Fibroblast of skin of right biceps (primary cell): ENCODE measurements around the gene CPEB4.
A peak's percentile ranks its signal among the peaks of the same experiment; 100 is the strongest.

Experiments
- DNase-seq: peaks from one replicate; pipeline ENCODE4 v3.0.0-alpha.2; 2013

Gene CPEB4

DNA sequence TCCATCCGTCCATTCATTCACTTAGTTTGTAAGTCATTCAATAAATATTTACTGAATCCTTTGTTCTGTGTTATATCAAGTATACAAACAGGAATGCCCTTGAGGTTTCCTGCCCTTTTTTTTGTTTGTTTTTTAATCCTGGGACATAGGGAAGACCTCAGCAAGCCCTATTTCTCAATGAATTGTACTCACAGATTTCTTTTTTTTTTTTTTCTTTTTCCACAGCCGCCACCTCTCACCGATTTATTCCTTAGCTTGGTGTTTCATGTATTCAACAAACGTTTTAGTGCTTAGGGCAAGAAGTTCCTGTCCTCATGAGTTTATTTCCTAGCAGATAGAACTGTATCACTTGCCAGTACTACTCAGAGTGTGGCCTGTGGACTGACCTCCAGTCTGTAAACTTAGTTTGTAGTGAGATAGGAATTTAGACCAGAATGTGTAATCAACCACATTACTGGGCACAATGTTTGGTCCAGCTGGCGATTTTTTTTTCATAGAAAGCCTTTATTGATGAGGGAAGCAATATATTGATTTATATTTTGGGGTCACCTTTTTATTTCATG, 65.5 kb downstream of the CPEB4 start:
- DNase-seq = no peak

DNA sequence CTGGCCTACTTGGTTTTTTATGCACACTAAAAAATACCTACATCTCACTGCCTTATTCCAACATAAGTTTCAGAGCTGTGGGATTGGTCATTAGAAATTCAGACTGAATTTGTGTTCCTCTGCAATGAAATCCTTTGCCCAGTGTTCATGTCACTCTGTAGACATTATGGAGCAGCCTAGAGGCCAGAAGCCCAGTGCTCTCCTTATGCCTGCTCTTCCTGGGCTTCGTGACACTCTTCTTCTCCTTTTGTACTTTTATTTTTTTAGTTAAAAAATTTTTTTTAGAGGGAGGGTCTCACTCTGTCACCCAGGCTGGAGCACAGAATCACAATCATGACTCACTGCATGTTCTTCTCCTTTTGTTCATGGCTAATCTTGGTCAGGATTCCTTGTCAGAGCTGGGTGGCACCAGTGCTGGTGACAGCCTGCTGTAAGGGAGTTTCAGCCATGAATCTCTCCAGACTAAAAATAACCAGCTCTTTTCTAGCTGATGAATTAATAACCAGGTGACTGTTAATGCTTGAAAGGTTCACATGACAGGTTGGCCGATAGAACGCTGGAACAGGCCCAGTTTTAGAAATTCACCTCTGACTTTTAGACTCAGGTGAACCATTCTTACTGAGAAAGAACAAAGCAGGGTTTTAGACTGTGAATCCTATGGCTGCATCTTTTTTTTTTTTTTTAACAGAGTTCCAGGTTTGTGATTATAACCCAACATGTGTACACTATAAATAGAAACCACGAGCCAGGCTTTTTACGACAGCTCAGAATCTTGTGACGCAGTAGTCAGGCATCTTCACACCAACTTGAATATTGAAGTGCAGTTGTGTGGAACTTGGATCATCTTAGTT, 66.7 kb downstream of the CPEB4 start:
- DNase-seq = peak; percentile 59

- no peak for DNase-seq
Measured at GRCh38 chr5:173960986-173961385, 72.8 kb downstream of the CPEB4 start.

DNA sequence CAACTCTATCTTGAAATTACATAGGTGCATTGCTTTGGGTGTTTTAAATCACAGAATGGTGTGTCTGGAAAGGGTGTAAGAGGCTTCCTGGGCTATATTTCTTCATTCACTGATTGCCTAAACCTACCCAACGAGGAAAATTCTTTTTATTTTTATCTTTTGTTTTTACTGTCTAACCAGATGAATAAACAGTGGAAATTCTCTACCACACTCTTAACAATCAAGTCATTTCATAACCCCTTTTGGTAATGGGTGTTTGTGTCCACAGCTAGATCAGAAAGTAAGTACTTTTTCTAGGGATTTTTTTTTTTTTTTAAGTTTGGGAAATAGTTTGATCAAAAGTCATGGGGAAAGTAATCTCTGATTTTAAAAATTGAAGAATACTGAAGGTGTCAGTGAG, 73.3 kb downstream of the CPEB4 start:
- DNase-seq = no peak

GRCh38 chr5:173962436-173962972, 74.4 kb downstream of the CPEB4 start:
- DNase-seq = no peak

GRCh38 chr5:173963182-173963838, 75.2 kb downstream of the CPEB4 start:
- DNase-seq = peak; percentile 59

GRCh38 chr5:173963867-173964441, 75.8 kb downstream of the CPEB4 start:
- peak; percentile 12 for DNase-seq

- no peak for DNase-seq
Measured at GRCh38 chr5:173964506-173964905, 76.4 kb downstream of the CPEB4 start.

DNA sequence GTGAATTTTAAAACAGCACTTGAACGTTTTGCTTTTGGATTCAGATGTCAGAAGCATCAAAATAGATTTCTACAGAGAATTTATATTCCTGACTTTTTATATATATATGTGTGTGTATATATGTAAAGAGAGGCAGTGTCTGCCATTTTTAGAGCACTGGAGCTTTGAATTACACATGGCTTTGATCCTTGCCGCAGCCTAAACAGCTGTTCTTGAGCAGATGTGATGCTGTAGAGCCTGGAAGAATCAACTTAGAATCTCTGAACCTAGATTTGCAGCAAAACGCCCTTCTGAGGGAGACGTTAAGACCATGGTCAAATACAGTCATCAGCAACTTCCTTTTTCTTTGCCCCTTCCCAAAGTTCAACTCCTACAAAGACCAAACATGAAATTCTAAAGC, 79.1 kb downstream of the CPEB4 start:
- no peak for DNase-seq

DNA sequence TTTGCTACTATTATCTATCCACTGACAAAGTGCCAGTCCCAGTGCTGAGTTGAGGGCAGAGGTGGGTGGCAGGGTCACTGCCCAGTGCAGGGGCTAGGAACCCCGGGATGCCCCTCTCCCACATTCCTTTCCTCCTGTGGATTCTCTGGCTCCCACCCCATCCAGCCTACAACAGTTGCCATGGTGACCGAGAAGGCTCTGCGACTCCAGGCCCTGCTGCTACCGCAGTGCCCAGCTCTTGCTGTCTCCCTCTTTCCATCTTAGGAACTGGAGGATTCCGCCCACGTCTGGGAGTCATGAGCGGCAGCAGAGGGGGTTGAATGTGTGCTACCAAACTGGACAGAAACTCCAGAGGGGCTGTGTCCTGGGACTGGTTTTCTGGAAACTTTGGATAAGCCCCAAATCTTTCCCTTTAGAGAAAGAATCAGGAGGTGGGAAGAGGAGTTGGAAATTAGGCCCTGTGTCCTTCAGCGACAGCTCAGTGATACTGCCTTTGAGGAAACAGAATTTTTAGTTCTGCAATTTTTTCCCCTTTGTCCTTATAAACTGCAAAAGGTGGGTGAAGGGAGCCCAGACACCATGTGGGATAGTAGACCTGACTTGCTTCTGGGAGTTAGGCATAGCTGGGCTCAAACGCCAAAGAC, 80.1 kb downstream of the CPEB4 start:
- DNase-seq = no peak

DNA sequence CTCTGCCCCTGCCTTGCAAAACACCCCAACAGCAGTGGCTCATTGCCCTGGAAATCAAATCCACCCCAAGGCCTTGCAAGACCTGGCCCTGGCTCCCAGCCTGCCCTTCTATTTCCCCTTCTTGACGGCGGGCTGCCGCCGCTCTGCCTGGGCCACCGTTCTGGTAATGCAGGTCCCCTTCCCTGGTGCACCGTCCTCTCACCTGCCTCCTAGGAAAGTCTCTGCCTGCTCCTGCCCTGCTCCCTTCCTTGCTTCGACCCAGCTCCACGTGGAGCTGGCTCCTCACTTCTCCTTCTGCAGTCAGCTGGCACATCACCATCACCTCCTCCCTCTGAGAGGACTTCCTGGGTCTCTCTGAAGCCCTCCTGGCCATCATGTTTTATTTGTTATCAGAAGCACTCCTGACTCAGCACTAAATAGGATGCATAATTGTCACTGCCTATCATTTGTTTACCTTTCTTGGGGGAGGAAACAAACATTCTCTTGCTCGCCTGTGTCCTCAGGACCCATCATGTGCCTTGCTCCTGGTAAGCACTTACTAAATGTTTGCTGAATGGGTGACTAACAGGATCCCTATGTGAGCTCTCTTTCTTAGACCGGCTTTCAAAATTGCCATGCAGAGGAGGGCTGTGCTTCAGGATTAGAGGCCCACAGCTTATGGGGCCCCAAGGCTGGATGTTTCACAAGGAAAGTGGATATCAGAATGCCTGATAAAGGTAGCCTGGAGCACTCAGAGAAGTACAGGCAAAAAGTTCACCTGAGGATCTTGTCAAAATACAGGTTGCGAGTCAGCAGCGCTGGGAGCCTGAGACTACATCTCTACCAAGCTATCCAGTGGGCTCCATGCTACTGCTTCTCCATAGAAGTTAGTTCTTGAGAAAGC, 81.3 kb downstream of the CPEB4 start:
- DNase-seq = peak; percentile 33

GRCh38 chr5:173970878-173971650, 82.9 kb downstream of the CPEB4 start:
- DNase-seq = no peak

DNA sequence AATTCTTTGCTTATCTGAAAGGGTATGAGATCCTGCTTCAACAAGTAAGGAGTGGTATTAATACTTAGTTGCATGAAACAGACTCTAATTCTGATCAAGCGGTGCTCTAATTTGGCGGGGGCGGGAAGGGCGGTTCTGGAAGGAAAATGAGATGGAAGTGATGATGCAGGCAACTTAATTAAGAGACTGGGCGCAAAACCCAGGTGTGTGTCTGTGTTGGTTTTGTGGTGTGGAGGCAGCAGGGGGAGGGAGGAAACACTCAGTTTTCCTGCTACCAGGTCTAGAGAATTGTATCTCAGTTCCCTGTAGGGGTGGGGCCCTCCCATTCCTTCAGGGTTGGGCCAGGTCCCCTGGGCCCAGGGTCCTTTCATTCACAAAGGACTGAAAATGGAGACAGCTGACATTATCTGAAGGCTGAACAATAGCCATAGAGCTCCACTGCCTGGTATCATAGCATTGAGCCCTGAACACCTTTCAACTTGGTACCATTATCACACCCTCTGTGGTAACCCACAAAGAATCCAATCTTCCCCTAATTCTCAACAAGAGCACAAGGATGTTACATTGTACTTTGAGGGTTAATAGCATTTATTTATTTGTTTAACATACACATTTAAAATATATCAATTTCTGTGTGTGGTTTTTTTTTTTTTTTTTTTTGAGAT, 83.7 kb downstream of the CPEB4 start:
- DNase-seq = no peak

DNA sequence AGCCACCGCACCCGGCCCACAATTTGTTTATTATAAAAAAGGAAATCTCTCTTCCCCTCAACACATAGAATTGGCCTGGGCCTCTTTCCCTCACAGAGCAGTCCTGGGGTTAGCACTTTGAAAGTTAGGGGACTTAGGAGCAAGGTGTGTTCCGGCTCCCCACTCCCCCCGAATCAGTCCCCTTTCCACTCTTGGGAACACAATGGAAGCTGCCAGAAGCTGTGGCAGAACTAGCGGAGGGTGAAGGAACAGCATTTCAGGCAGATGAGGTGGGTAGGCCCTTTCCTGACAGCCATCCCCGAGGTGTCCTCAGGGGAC, 84.4 kb downstream of the CPEB4 start:
- no peak for DNase-seq

- DNase-seq = peak; percentile 76
Measured at GRCh38 chr5:173972925-173973615, 84.9 kb downstream of the CPEB4 start.

GRCh38 chr5:173973616-173973969, 85.4 kb downstream of the CPEB4 start:
- no peak for DNase-seq

DNA sequence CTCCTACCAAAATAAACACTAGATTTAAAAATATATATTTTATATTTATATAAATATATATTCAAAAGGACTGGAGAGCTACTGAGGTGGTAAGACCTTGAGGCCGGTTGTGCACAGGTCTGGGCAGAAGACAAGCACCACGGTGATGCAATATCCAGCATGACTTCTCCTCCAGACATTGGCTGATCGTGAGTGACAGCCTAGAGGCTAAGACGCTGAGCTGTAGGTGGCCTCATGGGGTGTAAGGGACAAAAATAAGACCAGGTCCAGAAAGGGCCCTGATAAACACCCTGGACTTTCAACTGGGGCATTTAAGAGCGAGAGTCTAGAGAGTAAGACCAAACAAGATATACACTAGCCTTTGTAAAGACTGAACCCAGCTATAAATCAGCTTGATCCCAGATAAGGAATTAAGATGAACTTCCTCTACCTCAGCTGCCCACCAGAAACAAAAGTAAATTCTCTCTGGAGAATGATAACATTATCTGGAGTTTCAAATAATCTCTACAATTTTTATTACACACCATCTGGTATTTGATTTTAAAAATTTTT, 86.6 kb downstream of the CPEB4 start:
- DNase-seq = no peak

DNA sequence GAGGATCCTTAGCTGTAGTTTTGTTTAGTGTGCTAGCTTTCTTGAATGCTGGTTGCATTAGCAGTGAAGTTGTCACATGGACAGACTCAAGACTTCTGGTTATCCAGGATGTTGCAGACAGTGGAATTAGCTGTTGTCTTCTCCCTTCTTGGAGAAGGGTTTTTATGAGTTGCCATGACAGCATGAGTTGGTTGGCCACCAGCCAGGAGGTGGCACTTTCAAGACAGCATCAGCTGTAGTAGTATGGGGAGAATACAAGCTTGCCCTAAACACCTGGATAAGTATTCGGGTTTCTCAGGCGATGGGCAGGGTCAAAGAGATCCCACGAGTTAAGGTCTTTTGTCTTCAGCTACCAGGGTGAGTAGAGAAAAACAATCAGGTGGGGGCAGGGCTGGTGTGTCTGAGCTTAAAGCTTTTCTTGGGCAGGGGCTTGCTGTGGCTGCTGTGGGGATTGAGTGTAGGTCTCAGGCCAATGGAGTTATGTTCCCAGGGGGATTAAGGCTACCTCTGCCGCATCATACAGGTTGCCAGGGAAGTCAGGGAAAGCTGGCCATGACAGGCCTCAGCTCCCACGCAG, 93.1 kb downstream of the CPEB4 start:
- DNase-seq = no peak

GRCh38 chr5:173984218-173984617, 96.1 kb downstream of the CPEB4 start:
- no peak for DNase-seq
